Common myeloid progenitor, CD34-positive (primary cell): ENCODE results near the gene ZDHHC11.
"Not testable (repeated sequence)": the region's sequence is repeated elsewhere in the genome, so short reads cannot be mapped to it uniquely, and the experiment has no call there.

Source experiments
- CTCF ChIA-PET: fragments of 350-600 bp; sonication (Branson Sonifier 250); formaldehyde crosslinking; loops from one replicate; lab custom pipeline; 2021; ENCODE audit warnings: antibody characterized with exemption; lab: Charles Lee
- POLR2A ChIA-PET: fragments of 350-600 bp; sonication (Branson Sonifier 250); formaldehyde crosslinking; loops from one replicate; lab custom pipeline; 2021; ENCODE audit warnings: antibody characterized with exemption; lab: Charles Lee
- DNase-seq, 3 donors: peaks; one replicate each; pipeline versions ENCODE4 v3.0.0 to v3.0.0-alpha.2; 2013
- H3K27ac ChIP-seq, 2 experiments: 1 replicate in 1 of 2; 2 replicates in 1 of 2; pipeline ENCODE4 v1.7.0; 2013; ENCODE audit warnings: inconsistent platforms in 2 of 2, low read length in 2 of 2, mild to moderate bottlenecking in 2 of 2, low read depth in 1 of 2, moderate library complexity in 1 of 2; ENCODE audit not compliant: severe bottlenecking in 2 of 2, insufficient read depth in 1 of 2, poor library complexity in 1 of 2
- H3K27me3 ChIP-seq, 5 experiments: replicated peaks in 2 of 5; 1 replicate in 3 of 5; 2 replicates in 2 of 5; pipeline versions ENCODE4 v1.6.1 to v1.7.0; 2013; ENCODE audit warnings: low read length in 4 of 5, mild to moderate bottlenecking in 2 of 5, moderate library complexity in 2 of 5, inconsistent platforms in 1 of 5; ENCODE audit not compliant: insufficient read depth in 5 of 5, control insufficient read depth in 4 of 5
- H3K36me3 ChIP-seq, 4 experiments: 1 replicate in 2 of 4; 2 replicates in 2 of 4; pipeline versions ENCODE4 v1.6.1 to v1.7.0; 2013; ENCODE audit warnings: low read length in 3 of 4, control low read depth in 1 of 4, mild to moderate bottlenecking in 1 of 4; ENCODE audit not compliant: control insufficient read depth in 4 of 4, insufficient read depth in 4 of 4
- H3K4me1 ChIP-seq, 4 experiments: 1 replicate in 3 of 4; 2 replicates in 1 of 4; pipeline versions ENCODE4 v1.6.1 to v1.7.1; 2013; ENCODE audit warnings: low read length in 3 of 4, mild to moderate bottlenecking in 3 of 4, control low read depth in 1 of 4, inconsistent platforms in 1 of 4, moderate library complexity in 1 of 4; ENCODE audit not compliant: control insufficient read depth in 4 of 4, insufficient read depth in 4 of 4; ENCODE audit errors: control extremely low read depth in 1 of 4
- H3K4me3 ChIP-seq, 7 experiments: 1 replicate in 4 of 7; 2 replicates in 3 of 7; pipeline versions ENCODE4 v1.5.1 to v1.7.0; 2013; ENCODE audit warnings: mild to moderate bottlenecking in 7 of 7, low read length in 6 of 7, moderate library complexity in 6 of 7, inconsistent platforms in 2 of 7, low read depth in 2 of 7, control low read depth in 1 of 7; ENCODE audit not compliant: insufficient read depth in 4 of 7, control insufficient read depth in 1 of 7; ENCODE audit errors: extremely low read depth in 1 of 7
- H3K9me3 ChIP-seq, 5 experiments: 1 replicate in 4 of 5; 2 replicates in 1 of 5; pipeline versions ENCODE4 v1.6.1 to v1.7.1; 2013; ENCODE audit warnings: low read length in 4 of 5, mild to moderate bottlenecking in 2 of 5, inconsistent platforms in 1 of 5, low read depth in 1 of 5, moderate library complexity in 1 of 5; ENCODE audit not compliant: control insufficient read depth in 4 of 5, insufficient read depth in 2 of 5; ENCODE audit errors: control extremely low read depth in 1 of 5
- WGBS: methylation state at CpG from one replicate; pipeline ENCODE4 v1.1.5; 2013; ENCODE audit not compliant: insufficient coverage; 5-methylcytosine and 5-hydroxymethylcytosine counted together

The ZDHHC11 gene

DNA sequence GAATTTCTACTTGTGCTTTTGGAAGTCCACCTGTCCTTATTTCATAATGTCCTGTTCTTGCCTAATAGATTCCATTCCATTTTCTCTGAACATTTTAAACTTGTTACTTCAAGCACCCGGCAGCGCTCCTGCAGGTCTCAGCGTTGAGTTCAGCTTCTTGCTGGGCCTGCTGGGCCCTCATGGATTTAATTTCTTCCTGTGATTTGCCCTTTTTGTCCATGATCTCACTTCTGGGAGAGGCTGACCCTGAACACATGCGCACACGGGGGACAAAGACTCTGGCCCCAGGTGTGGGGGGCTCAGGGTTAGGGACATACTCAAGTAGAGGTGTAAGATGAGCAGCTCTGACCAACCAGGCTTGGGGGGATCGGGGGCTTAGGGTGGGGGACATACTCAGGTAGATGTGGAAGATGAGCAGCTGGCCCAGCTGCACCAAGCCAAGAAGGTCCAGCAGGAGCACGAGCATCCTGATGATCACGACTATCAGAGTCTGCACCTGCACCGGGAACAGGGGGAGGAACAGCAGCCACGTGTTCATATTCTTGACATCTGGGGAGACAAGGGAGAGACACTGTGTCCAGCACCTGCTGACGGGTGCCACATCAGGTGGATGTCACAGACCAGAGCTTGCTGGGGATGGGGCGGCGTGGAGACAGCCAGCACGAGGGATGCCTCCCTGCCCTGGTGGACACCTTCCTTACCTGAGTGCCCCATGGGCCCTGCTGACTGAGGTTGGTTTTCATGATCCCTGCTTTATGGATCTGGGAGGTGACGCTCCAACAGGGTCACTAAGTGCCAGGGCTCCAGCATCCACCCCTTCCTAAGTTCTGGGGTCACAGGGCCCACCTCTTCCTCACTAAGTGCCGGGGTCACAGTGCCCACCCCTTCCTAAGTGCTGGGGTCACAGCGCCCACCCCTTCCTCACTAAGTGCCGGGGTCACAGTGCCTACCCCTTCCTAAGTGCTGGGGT, 102.5 kb downstream of the ZDHHC11 start:
- H3K9me3 ChIP-seq, POLR2A ChIA-PET, H3K27ac ChIP-seq, H3K4me1 ChIP-seq, H3K36me3 ChIP-seq, DNase-seq, H3K4me3 ChIP-seq, H3K27me3 ChIP-seq: not testable (repeated sequence)
- CTCF ChIA-PET, result interaction anchor here (1.0 kb wide), 1 partner anchor 9 kb away, joined by 3 read pairs; no protein-coding TSS in a partner anchor
- WGBS, result 91% methylated on average over 4 of the region's 18 CpGs

DNA sequence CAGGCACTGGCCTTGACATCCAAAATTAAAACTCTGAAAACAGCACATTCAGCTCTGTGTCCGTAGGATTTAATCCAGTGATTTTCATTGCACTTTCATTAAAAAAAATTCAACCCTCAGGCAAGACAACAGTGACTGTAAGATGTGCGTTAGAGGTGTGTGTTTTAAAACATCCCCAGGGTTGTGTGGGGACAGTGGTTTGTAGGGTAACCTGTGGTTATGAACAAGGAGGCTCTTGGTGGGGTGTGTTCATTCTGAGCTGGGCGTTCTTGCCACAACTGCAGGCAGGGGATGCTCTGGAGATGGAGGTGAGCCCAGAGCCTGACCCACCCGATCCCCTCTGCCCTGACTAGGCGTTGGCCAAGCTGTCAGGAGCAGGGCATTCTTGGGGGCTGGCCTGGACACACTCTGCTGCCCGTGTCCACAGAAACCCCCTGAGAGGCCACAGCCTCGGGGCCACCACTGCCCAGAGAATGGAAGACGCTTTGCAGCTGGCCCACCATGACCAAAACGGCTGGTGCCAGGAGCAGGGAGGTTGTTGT, 103.4 kb downstream of the ZDHHC11 start:
- H3K4me1 ChIP-seq, CTCF ChIA-PET, H3K36me3 ChIP-seq, H3K27ac ChIP-seq, H3K9me3 ChIP-seq, DNase-seq, H3K4me3 ChIP-seq, POLR2A ChIA-PET, H3K27me3 ChIP-seq: not testable (repeated sequence)
- no CpG with 5 or more reads among the region's 9 CpGs for WGBS

DNA sequence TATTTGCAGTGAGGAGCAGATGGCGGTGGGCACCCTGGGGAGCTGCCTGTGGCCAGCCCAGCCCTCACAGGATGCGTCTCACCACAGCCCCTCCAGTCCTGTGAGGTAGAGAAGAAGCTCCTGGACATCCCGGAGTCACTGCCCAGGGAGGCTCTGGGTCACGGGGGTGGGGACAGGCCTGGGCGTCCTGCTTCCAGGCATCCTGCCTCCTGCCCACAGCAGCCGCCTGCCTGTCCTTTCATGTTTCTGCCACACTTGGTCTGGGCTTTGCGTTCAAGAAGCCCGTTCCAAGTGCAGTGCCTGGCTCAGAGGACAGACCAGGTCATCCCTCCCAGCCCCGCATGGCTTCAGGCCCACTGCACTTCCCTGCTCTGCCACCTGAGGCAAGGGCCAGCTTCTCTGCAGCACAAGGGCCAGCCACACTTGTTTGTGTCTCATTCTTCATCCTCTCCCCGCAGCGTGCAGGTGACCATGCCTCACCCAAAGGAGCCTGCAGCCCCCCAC, 104.5 kb downstream of the ZDHHC11 start:
- ChIA-PET CTCF (no interaction called here), POLR2A (no interaction called here)
- DNase-seq, result no peak
- no peak overlapping the region for H3K27ac ChIP-seq
- WGBS, result 70% methylated on average over 2 of the region's 11 CpGs
- no peaks in the 10 kb centered on the region for H3K27me3 ChIP-seq
- H3K4me1 ChIP-seq, result peaks cover 0 to 3% (median 0%) of the 10 kb centered on the region in 4 experiments
- no peaks in the 10 kb centered on the region for H3K9me3 ChIP-seq
- no peak overlapping the region for H3K4me3 ChIP-seq
- no peaks in the 10 kb centered on the region for H3K36me3 ChIP-seq
